Measurements from ENCODE around the gene NFIB.

NFIB gene

GRCh38 chr9:14189146-14189545 is 124.8 kb downstream of the NFIB start:
- DNase-seq (ENCODE audit: low read depth, low spot score) = no peak

GRCh38 chr9:14188538-14188937 is 125.4 kb downstream of the NFIB start:
- no peak for DNase-seq (ENCODE audit: low read depth, low spot score)

DNA sequence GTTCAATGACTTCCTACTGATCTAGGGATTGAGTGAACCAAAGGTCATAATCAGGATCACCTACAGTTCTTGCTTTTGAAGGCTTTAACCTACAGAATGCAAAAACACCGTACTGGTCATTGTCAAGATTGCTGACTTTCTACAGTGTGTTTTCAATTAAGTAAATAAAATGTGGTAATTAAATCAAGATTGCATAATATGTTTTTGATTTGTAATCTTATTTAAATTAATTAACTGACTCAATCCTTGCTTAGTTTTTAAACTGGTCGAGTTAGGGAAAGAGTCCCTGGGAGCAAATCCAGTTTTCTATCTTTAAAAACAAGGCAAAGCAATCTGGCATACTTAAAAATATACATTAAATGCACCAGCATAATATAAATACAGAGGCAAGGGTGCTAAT is 125.9 kb downstream of the NFIB start:
- DNase-seq (ENCODE audit: low read depth, low spot score) = no peak

DNA sequence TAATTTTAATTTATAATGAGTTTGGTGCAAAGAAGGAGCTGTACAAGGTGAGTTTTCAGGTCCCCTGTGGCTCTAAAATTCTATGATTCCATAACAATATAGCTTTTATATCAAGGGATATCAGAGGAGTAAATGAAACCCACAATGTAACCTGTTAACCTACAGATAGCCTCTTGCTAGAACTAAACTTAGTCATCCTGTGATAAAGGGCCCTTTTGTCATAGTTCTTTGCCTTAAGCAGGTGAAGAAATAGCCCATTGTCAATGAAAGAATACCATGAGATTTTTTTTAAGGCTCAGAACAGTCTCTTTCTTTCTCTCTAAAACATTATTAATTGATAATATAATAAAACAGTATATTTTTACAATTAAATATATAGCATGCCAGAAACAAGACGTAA is 127.8 kb downstream of the NFIB start:
- DNase-seq (ENCODE audit: low read depth, low spot score) = no peak

GRCh38 chr9:14185016-14185415 is 128.9 kb downstream of the NFIB start:
- DNase-seq (ENCODE audit: low read depth, low spot score) = no peak

DNA sequence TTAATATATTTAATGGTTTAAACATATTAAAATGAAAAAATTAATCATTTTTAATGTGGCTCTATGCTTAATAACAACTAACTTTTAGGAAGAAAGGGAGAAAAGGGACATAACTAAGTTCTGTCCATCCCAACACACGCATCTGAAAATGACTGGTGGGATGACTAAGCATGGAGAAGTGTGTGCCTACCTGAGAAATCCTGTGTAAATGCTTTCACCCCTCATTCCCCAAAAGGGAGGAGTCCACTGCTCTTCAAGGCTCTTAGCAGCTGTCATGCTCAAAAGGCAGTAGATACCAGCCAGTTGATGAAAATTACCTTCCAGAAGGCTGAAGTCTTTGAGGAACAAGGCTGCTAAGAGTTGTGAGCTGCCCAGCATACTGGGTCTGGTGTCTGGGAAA is 130.9 kb downstream of the NFIB start:
- no peak for DNase-seq (ENCODE audit: low read depth, low spot score)

DNA sequence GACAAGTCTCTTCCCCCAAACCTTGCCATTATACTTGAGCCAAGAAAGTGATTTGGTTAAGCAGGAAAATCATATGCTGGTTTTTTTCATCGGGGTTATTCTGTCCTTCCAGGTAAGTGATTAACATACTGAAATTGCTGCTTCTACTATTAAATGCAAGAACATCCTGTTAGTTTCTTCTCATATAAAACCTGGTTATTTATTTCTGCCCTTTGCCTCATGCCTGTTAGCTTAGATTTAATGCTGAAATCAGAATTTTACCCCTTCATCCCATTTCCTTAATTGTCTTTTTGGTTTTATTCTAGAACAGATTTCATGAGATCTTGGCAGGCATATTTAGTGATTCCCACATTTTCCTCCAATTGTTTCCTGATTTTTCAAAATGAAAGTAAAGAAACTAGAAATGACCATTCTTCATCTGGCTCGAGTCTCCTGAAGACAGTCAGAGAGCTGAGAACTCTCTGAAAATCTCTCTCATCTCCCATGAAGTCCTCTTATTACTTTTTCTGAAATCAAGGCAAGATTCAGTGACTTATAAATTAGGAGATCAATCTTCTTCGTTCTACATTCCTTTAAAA is 132.9 kb downstream of the NFIB start:
- no peak for DNase-seq (ENCODE audit: low read depth, low spot score)

GRCh38 chr9:14180093-14180959 is 133.6 kb downstream of the NFIB start:
- no peak for DNase-seq (ENCODE audit: low read depth, low spot score)

- DNase-seq (ENCODE audit: low read depth, low spot score) = no peak
These were observed 134.5 kb downstream of the NFIB start for GRCh38 chr9:14179449-14179848.

GRCh38 chr9:14175778-14176177 is 138.2 kb downstream of the NFIB start:
- no peak for DNase-seq (ENCODE audit: low read depth, low spot score)

- no peak for DNase-seq (ENCODE audit: low read depth, low spot score)
These were observed 140.2 kb downstream of the NFIB start for GRCh38 chr9:14173713-14174112.

- DNase-seq (ENCODE audit: low read depth, low spot score) = no peak
These were observed 142.9 kb downstream of the NFIB start for GRCh38 chr9:14170973-14171596.

DNA sequence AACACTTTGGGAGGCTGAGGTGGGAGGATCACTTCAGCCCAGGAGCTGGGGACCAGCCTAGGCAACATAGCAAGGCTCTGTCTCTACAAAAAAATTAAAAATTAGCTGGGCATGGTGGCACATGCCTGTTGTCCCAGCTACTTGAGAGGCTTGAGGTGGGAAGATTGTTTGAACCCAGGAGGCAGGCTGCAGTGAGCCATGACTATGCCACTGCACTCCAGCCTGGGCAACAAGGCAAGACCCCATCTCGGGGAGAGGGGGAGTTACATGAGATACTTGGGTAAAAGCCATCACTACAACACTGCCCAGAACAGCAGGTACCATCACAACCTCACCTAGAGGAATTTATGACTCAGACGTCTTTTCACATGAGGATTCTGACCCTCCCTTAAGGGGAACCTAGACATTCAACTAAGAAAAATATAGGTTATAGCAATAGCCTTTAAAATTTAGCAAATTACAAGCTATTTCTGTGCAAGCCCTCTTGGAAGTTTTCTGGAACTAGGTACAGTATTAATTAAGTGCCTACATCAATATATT is 143.5 kb downstream of the NFIB start:
- no peak for DNase-seq (ENCODE audit: low read depth, low spot score)

DNA sequence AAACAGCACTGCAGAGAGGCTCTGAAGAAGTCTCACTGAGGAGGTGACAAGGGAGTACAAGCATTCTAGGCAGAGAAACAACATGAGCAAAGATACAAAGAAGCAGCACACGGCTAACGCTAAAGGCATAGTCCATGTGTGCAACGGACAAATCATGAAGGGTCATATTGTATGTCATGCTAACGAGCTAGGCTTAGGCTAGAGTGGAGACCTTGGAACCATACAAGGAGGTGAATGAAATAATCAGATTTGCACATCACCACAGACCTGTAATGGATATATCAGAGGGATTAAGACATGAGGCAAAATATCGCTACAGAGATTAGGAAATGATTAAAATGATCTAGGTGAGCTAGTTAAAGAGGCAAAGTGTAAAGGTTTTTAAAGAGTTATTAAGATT is 145.6 kb downstream of the NFIB start:
- DNase-seq (ENCODE audit: low read depth, low spot score) = no peak

DNA sequence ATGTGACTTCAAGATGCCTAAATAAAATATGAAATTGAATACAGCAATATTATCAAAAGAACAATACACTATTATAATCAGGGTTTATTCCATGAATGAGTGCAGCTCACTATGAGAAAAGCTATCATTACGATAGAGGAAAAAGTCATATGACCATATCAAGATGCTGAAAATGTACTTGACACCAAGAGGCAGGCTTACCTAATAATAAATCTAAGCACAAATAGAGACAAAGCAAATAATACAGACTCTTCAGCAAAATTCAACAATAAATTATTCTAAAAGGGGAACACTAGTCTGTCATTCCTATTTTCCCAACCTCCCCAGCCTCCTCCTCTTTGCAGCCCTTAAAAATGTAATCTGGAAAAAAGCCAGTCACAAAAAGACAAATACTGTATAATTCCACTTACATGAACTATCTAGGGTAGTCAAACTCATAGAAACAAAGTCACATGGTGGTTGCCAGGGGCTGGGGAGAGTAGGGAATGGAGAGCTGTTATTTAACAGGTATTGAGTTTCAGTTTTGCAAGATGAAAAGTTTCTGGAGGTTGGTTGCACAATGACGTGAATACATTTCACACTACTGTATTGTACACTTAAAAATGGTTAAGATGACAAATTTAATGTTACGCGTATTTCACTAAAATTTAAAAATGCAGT is 148.4 kb downstream of the NFIB start:
- no peak for DNase-seq (ENCODE audit: low read depth, low spot score)

DNA sequence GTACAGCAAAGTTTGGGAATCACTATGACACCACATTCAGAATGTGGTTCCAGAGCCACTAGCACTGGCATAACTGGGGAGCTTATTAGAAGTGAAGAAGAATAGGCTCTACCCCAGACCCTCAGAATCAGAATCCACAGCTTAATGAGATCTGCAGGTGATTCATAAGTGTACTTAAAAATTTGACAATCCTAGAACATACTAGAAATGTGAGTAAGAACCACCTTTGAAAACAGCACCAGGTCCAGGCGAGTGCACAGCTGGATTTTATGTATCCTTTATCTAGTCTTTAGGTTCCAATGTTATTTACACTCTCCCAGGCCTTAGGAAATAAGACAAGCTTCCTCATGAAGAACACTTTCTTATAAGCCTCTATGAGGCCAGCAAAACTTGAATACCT is 149.0 kb downstream of the NFIB start:
- no peak for DNase-seq (ENCODE audit: low read depth, low spot score)

- no peak for DNase-seq (ENCODE audit: low read depth, low spot score)
These were observed 154.3 kb downstream of the NFIB start for GRCh38 chr9:14159440-14160216.

GRCh38 chr9:14158916-14159315 is 155.0 kb downstream of the NFIB start:
- no peak for DNase-seq (ENCODE audit: low read depth, low spot score)

DNA sequence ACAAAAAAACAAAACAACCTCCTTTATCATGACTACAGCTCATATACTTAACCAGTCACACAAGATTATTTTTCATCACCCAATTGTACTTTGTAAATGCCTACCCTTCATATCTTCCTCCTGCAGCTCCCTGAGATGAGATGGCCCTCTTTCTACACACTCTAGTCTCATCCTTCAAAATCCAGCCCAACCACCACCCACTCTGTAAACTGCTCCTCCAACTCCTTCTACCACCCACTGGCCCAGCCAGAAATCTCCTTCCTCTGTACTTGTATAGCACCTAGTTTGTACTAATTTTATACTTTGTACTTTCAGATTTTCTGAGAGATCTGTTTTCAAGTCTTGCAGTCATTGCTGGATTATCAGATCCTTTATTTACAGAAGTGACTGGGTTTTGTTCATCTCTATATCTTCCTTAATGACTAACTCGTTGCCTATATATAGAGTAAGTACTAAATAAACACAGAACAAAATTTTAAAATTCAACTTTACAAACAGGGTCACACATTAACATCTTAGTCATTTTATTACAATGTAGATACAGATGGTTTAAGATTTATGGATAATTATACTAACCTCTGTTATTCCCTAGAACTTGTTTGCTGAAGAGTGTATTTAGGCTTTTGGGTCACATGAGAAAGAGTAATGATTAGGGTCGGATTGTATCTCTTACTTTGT is 155.7 kb downstream of the NFIB start:
- DNase-seq (ENCODE audit: low read depth, low spot score) = no peak

- no peak for DNase-seq (ENCODE audit: low read depth, low spot score)
These were observed 156.8 kb downstream of the NFIB start for GRCh38 chr9:14157191-14157590.

- no peak for DNase-seq (ENCODE audit: low read depth, low spot score)
These were observed 157.9 kb downstream of the NFIB start for GRCh38 chr9:14156046-14156445.
